ENCODE data around the gene PES1. TPM values are rescaled to one million over a fixed set of nuclear protein-coding genes. Genes with fewer than 3 reads are reported as not detected.

The PES1 gene
- total RNA-seq, 2 experiments from 2014 or later = 28.4 to 30.5 TPM

- Histone ChIP-seq H3K27me3 (ENCODE audit: control insufficient read depth in 1 of 2, insufficient read depth in 2 of 2, low read length in 2 of 2) (no peaks in the 10 kb centered on the region), H3K9me3 (ENCODE audit: control insufficient read depth in 1 of 2, insufficient read depth in 1 of 2, low read length in 2 of 2) (no peaks in the 10 kb centered on the region), H3K27ac (ENCODE audit: low read depth in 1 of 2, low read length in 2 of 2) (no peak within 1 kb of the TSS), H3K4me1 (ENCODE audit: insufficient read depth, low read length) (peaks cover 33% of the 10 kb centered on the region), H3K36me3 (ENCODE audit: insufficient read depth, low read length) (no peaks in the 10 kb centered on the region), H3K4me3 (ENCODE audit: low read length) (peak within 1 kb of the TSS; percentile 61)
- H3K4me1 Mint-ChIP-seq (ENCODE audit: low read depth) = peaks cover 16% of the 10 kb centered on the region
- ATAC-seq (ENCODE audit: poor library complexity) (peak; percentile 69), DNase-seq (peak in 9 of 14 experiments; percentile 10 to 69 (median 37))
- no peak for TF ChIP-seq CTCF (IDR thresholded peaks at IDR 0.05)
- intact Hi-C loops (cut with DNase I, micrococcal nuclease) = loop anchor here in 1 of 2 experiments (10.0 kb wide), 1 partner anchor 212 kb away; the partner anchor contains the start of gene SEC14L2
- peak within 1 kb of the TSS; percentile 92 for H3K4me3 Mint-ChIP-seq
- H3K27ac Mint-ChIP-seq = peak within 1 kb of the TSS; percentile 45
- CTCF ChIA-PET = interaction anchor here (0.8 to 1.6 kb wide), 3 partner anchors 8 to 28 kb away, joined by 3 to 7 read pairs (median 3); no protein-coding TSS in a partner anchor
- H3K9me3 Mint-ChIP-seq = no peaks in the 10 kb centered on the region
- H3K36me3 Mint-ChIP-seq (ENCODE audit: low read depth) = no peaks in the 10 kb centered on the region
- POLR2A ChIA-PET = interaction anchor here (1.0 to 1.4 kb wide), 4 partner anchors 13 to 1053 kb away, joined by 3 to 5 read pairs (median 4); partner anchors contain the start of genes PES1 and THOC5
- H3K27me3 Mint-ChIP-seq = no peaks in the 10 kb centered on the region
Observed at GRCh38 chr22:30606455-30607299, 15.0 kb upstream of the PES1 start, which contains the start of gene TCN2. TSS of gene TCN2 (plus strand) at chr22:30607174. CDS start at chr22:30607332, 158 bp downstream.

- no peaks in the 10 kb centered on the region for H3K27me3 ChIP-seq (ENCODE audit: control insufficient read depth in 1 of 2, insufficient read depth in 2 of 2, low read length in 2 of 2)
- peak; percentile 43 for ATAC-seq (ENCODE audit: poor library complexity)
- H3K4me3 ChIP-seq (ENCODE audit: low read length) = no peak overlapping the region
- intact Hi-C loops (cut with DNase I, micrococcal nuclease) = loop anchor here in 1 of 2 experiments (10.0 kb wide), 1 partner anchor 211 kb away; the partner anchor contains the start of gene SEC14L2
- Mint-ChIP-seq H3K4me3 (peak overlapping the region; percentile 46), H3K27me3 (no peaks in the 10 kb centered on the region), H3K36me3 (ENCODE audit: low read depth) (no peaks in the 10 kb centered on the region), H3K27ac (no peak overlapping the region), H3K9me3 (no peaks in the 10 kb centered on the region), H3K4me1 (ENCODE audit: low read depth) (peaks cover 16% of the 10 kb centered on the region)
- ChIA-PET POLR2A (interaction anchor here (1.4 kb wide), 1 partner anchor 12 kb away, joined by 4 read pairs; no protein-coding TSS in a partner anchor), CTCF (interaction anchor here (0.8 to 1.6 kb wide), 4 partner anchors 9 to 29 kb away, joined by 3 to 7 read pairs (median 3); no protein-coding TSS in a partner anchor)
- H3K9me3 ChIP-seq (ENCODE audit: control insufficient read depth in 1 of 2, insufficient read depth in 1 of 2, low read length in 2 of 2) = no peaks in the 10 kb centered on the region
- H3K36me3 ChIP-seq (ENCODE audit: insufficient read depth, low read length) = no peaks in the 10 kb centered on the region
- peak; percentile 70 for TF ChIP-seq CTCF (IDR thresholded peaks at IDR 0.05)
- peaks cover 33% of the 10 kb centered on the region for H3K4me1 ChIP-seq (ENCODE audit: insufficient read depth, low read length)
- DNase-seq = peak in 11 of 14 experiments; percentile 6 to 67 (median 28)
- no peak overlapping the region for H3K27ac ChIP-seq (ENCODE audit: low read depth in 1 of 2, low read length in 2 of 2)
Observed at GRCh38 chr22:30605449-30606110, 13.9 kb upstream of the PES1 start.

GRCh38 chr22:30604723-30605122 is 13.0 kb upstream of the PES1 start:
- Mint-ChIP-seq H3K27me3 (no peaks in the 10 kb centered on the region), H3K4me3 (no peak overlapping the region), H3K4me1 (ENCODE audit: low read depth) (peaks cover 16% of the 10 kb centered on the region), H3K27ac (no peak overlapping the region), H3K36me3 (ENCODE audit: low read depth) (no peaks in the 10 kb centered on the region), H3K9me3 (no peaks in the 10 kb centered on the region)
- POLR2A ChIA-PET = no interaction called here
- intact Hi-C loops (cut with DNase I, micrococcal nuclease) = loop anchor here in 1 of 2 experiments (10.0 kb wide), 1 partner anchor 210 kb away; the partner anchor contains the start of gene SEC14L2
- H3K9me3 ChIP-seq (ENCODE audit: control insufficient read depth in 1 of 2, insufficient read depth in 1 of 2, low read length in 2 of 2) = no peaks in the 10 kb centered on the region
- no peak overlapping the region for H3K4me3 ChIP-seq (ENCODE audit: low read length)
- no peak for TF ChIP-seq CTCF (IDR thresholded peaks at IDR 0.05)
- DNase-seq (no peak), ATAC-seq (ENCODE audit: poor library complexity) (no peak)
- H3K27me3 ChIP-seq (ENCODE audit: control insufficient read depth in 1 of 2, insufficient read depth in 2 of 2, low read length in 2 of 2) = no peaks in the 10 kb centered on the region
- H3K4me1 ChIP-seq (ENCODE audit: insufficient read depth, low read length) = peaks cover 31% of the 10 kb centered on the region
- no peaks in the 10 kb centered on the region for H3K36me3 ChIP-seq (ENCODE audit: insufficient read depth, low read length)
- H3K27ac ChIP-seq (ENCODE audit: low read depth in 1 of 2, low read length in 2 of 2) = no peak overlapping the region
- CTCF ChIA-PET = interaction anchor here (0.6 to 0.8 kb wide), 2 partner anchors 19 to 874 kb away, joined by 3 to 4 read pairs; no protein-coding TSS in a partner anchor
